Upper lobe of right lung (tissue), 1 donor: ENCODE measurements around the gene ERICH2. TPM values are rescaled to one million over a fixed set of nuclear protein-coding genes. Genes with fewer than 3 reads are reported as not detected.
A peak's percentile ranks its signal among the peaks of the same experiment; 100 is the strongest.

ENCODE experiments used
- ATAC-seq: fragments of 200-7000 bp; cut with Tn5 transposase; one replicate; pipeline ENCODE4 v1.9.1; 2020; ENCODE audit warnings: mild to moderate bottlenecking, moderate library complexity
- DNase-seq: peaks from one replicate; pipeline ENCODE4 v3.0.0-alpha.2; 2020
- H3K27ac ChIP-seq: fragments of 200-600 bp; one replicate; pipeline ENCODE4 v1.8.0; 2022
- H3K27me3 ChIP-seq: fragments of 200-600 bp; one replicate; pipeline ENCODE4 v1.8.0; 2022; ENCODE audit warnings: mild to moderate bottlenecking
- H3K36me3 ChIP-seq: fragments of 200-600 bp; one replicate; pipeline ENCODE4 v1.8.0; 2022
- H3K4me1 ChIP-seq: fragments of 200-600 bp; one replicate; pipeline ENCODE4 v1.8.0; 2022
- H3K4me3 ChIP-seq: fragments of 200-600 bp; one replicate; pipeline ENCODE4 v1.8.0; 2022; ENCODE audit warnings: mild to moderate bottlenecking
- H3K9me3 ChIP-seq: fragments of 200-600 bp; one replicate; pipeline ENCODE4 v1.8.0; 2022
- intact Hi-C: fragments of 100-400 bp; cut with DNase I; formaldehyde crosslinking; loops from one replicate; pipeline ENCODE4 v1.11.0; 2022
- total RNA-seq: library from RNA; stranded (reverse); fragmentation: NEBNext Ultra II Directional; extraction: Animal tissue kit (Norgen Biotek cat#: 25700); gene quantifications from one replicate; pipeline ENCODE4 v1.2.1, GENCODE V29; 2021
- TF ChIP-seq, protein P1 (sequence below): fragments of 200-600 bp; IDR thresholded peaks from one replicate; pipeline ENCODE4 v1.8.0; 2022; ENCODE audit warnings: antibody characterized with exemption
- donor health status: DM: no; HTN: yes; CAD: no; lungs with severe emphysema.

ERICH2 gene
- total RNA-seq, 1 donor from 2014 or later, result 5.6 TPM

- Histone ChIP-seq H3K4me1 (peaks cover 4% of the 10 kb centered on the region), H3K4me3 (peak overlapping the region; percentile 41), H3K9me3 (no peaks in the 10 kb centered on the region), H3K27me3 (no peaks in the 10 kb centered on the region), H3K36me3 (no peaks in the 10 kb centered on the region), H3K27ac (no peak overlapping the region)
- ATAC-seq (no peak), DNase-seq (no peak)
- intact Hi-C loops, result no loop called here
- TF ChIP-seq, protein P1, sequence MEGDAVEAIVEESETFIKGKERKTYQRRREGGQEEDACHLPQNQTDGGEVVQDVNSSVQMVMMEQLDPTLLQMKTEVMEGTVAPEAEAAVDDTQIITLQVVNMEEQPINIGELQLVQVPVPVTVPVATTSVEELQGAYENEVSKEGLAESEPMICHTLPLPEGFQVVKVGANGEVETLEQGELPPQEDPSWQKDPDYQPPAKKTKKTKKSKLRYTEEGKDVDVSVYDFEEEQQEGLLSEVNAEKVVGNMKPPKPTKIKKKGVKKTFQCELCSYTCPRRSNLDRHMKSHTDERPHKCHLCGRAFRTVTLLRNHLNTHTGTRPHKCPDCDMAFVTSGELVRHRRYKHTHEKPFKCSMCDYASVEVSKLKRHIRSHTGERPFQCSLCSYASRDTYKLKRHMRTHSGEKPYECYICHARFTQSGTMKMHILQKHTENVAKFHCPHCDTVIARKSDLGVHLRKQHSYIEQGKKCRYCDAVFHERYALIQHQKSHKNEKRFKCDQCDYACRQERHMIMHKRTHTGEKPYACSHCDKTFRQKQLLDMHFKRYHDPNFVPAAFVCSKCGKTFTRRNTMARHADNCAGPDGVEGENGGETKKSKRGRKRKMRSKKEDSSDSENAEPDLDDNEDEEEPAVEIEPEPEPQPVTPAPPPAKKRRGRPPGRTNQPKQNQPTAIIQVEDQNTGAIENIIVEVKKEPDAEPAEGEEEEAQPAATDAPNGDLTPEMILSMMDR, result no peak
These were observed 28.2 kb upstream of the ERICH2 start for GRCh38 chr2:170742000-170742399.

GRCh38 chr2:170742896-170743529 is 27.2 kb upstream of the ERICH2 start:
- no peak overlapping the region for H3K27ac ChIP-seq
- no peaks in the 10 kb centered on the region for H3K36me3 ChIP-seq
- TF ChIP-seq, protein P1, result no peak
- no peaks in the 10 kb centered on the region for H3K9me3 ChIP-seq
- no peak for DNase-seq
- no peaks in the 10 kb centered on the region for H3K27me3 ChIP-seq
- no peak for ATAC-seq
- intact Hi-C loops, result no loop called here
- peak overlapping the region; percentile 41 for H3K4me3 ChIP-seq
- peaks cover 4% of the 10 kb centered on the region for H3K4me1 ChIP-seq

- Histone ChIP-seq H3K27me3 (no peaks in the 10 kb centered on the region), H3K9me3 (no peaks in the 10 kb centered on the region), H3K4me1 (peaks cover 4% of the 10 kb centered on the region), H3K27ac (peak overlapping the region; percentile 58), H3K36me3 (no peaks in the 10 kb centered on the region), H3K4me3 (peak overlapping the region; percentile 41)
- intact Hi-C loops, result no loop called here
- ATAC-seq (peak; percentile 77), DNase-seq (no peak)
- TF ChIP-seq, protein P1, result no peak
These were observed 26.5 kb upstream of the ERICH2 start for GRCh38 chr2:170743530-170744239.

DNA sequence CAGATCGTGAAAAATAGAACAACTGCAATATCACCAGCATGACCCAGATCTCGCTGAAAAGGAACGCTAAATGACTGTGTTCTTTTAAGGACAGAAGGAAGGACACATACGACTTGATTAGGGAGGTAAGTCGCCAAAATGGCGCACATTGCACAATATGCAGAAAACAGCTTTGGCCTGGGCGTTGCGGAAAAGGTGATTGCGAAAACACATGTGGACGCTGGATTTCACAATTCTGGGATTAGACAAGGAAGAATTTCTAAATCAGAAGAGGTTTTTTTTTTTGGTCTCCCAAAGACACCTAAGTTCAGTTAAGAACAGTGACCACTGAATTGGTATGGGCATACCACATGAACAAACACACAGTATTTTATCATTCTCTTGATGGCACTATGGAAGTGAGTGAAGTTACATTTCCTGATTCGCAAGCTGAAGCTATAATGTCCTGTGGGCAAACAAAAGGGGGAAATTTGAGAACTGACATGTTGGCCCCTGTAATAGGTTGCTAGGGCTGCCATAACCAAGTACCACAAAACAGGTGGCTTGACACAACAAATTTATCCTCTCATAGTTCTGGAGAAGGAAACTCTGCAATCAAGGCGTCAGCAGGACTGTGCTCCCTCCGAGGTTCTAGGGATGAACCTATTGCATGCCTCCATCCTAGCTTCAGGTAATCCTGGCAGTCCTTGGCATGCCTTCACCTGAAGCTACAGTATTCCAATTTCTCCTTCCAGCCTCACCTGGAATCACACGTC is 25.8 kb upstream of the ERICH2 start:
- H3K4me3 ChIP-seq, result peak overlapping the region; percentile 41
- intact Hi-C loops, result no loop called here
- ATAC-seq (peak; percentile 47), DNase-seq (peak; percentile 71)
- TF ChIP-seq, protein P1, result no peak
- no peaks in the 10 kb centered on the region for H3K27me3 ChIP-seq
- H3K27ac ChIP-seq, result peak overlapping the region; percentile 58
- H3K9me3 ChIP-seq, result no peaks in the 10 kb centered on the region
- H3K36me3 ChIP-seq, result no peaks in the 10 kb centered on the region
- H3K4me1 ChIP-seq, result peaks cover 4% of the 10 kb centered on the region

- Histone ChIP-seq H3K27ac (no peak overlapping the region), H3K4me1 (peaks cover 4% of the 10 kb centered on the region), H3K4me3 (no peak overlapping the region), H3K27me3 (no peaks in the 10 kb centered on the region), H3K36me3 (no peaks in the 10 kb centered on the region), H3K9me3 (no peaks in the 10 kb centered on the region)
- intact Hi-C loops, result no loop called here
- no peak for ATAC-seq
- TF ChIP-seq, protein P1, result no peak
- no peak for DNase-seq
These were observed 24.9 kb upstream of the ERICH2 start for GRCh38 chr2:170745305-170745704.
